Neuronal stem cell (in vitro differentiated cells): Measurements from ENCODE around the gene JSRP1.
A peak's percentile ranks its signal among the peaks of the same experiment; 100 is the strongest.

ENCODE experiments used
- DNase-seq: peaks from one replicate; pipeline ENCODE4 v3.0.0-alpha.2; 2013; ENCODE audit warnings: low spot score
- H2AFZ ChIP-seq: one replicate; pipeline ENCODE4 v1.6.1; 2013; ENCODE audit warnings: mild to moderate bottlenecking, low read length, inconsistent platforms
- H2AK5ac ChIP-seq: 2 replicates; pipeline ENCODE4 v1.6.1; 2013; ENCODE audit warnings: low read depth, mild to moderate bottlenecking, inconsistent platforms, low read length, moderate library complexity, mixed read lengths
- H2BK120ac ChIP-seq: 2 replicates; pipeline ENCODE4 v1.6.1; 2013; ENCODE audit warnings: low read depth, mild to moderate bottlenecking, inconsistent platforms, low read length, moderate library complexity, mixed read lengths
- H2BK12ac ChIP-seq: one replicate; pipeline ENCODE4 v1.6.1; 2013; ENCODE audit warnings: low read length, inconsistent platforms
- H2BK15ac ChIP-seq: 2 replicates; pipeline ENCODE4 v1.6.1; 2013; ENCODE audit warnings: mild to moderate bottlenecking, low read length, inconsistent platforms, mixed read lengths
- H2BK5ac ChIP-seq: one replicate; pipeline ENCODE4 v1.6.1; 2013; ENCODE audit warnings: inconsistent platforms, mild to moderate bottlenecking, low read length, moderate library complexity
- H3K14ac ChIP-seq: one replicate; pipeline ENCODE4 v1.6.1; 2013; ENCODE audit warnings: low read length, inconsistent platforms
- H3K18ac ChIP-seq: 2 replicates; pipeline ENCODE4 v1.6.1; 2013; ENCODE audit warnings: low read length, inconsistent platforms
- H3K23ac ChIP-seq: 2 replicates; pipeline ENCODE4 v1.6.1; 2013; ENCODE audit warnings: low read depth, mild to moderate bottlenecking, mixed read lengths, low read length, inconsistent platforms; ENCODE audit not compliant: poor library complexity
- H3K27ac ChIP-seq: replicated peaks from 3 replicates; pipeline ENCODE4 v1.5.1; 2013; ENCODE audit warnings: low read length, inconsistent platforms
- H3K27me3 ChIP-seq, 3 experiments: 2 replicates each; pipeline ENCODE4 v1.6.1; 2013; ENCODE audit warnings: low read length in 3 of 3, mild to moderate bottlenecking in 2 of 3, inconsistent platforms in 1 of 3, low read depth in 1 of 3, mixed read lengths in 1 of 3, moderate library complexity in 1 of 3; ENCODE audit not compliant: control insufficient read depth in 3 of 3, insufficient read depth in 3 of 3
- H3K36me3 ChIP-seq, 2 donors: replicated peaks in 1 of 2; 2 replicates each; pipeline ENCODE4 v1.6.1; 2013; ENCODE audit warnings: low read length in 2 of 2; ENCODE audit not compliant: control insufficient read depth in 2 of 2, insufficient read depth in 2 of 2
- H3K4ac ChIP-seq: 2 replicates; pipeline ENCODE4 v1.6.1; 2013; ENCODE audit warnings: inconsistent platforms, mild to moderate bottlenecking, low read length, moderate library complexity
- H3K4me1 ChIP-seq, 2 donors: 1 replicate in 1 of 2; 2 replicates in 1 of 2; pipeline ENCODE4 v1.6.1; 2013; ENCODE audit warnings: low read length in 2 of 2, low read depth in 1 of 2; ENCODE audit not compliant: control insufficient read depth in 2 of 2, insufficient read depth in 1 of 2
- H3K4me2 ChIP-seq: one replicate; pipeline ENCODE4 v1.6.1; 2013; ENCODE audit warnings: mild to moderate bottlenecking, low read length, inconsistent platforms; ENCODE audit not compliant: insufficient read depth, poor library complexity, severe bottlenecking
- H3K4me3 ChIP-seq, 2 donors: 2 replicates each; pipeline ENCODE4 v1.5.1; 2013; ENCODE audit warnings: low read length in 2 of 2, mild to moderate bottlenecking in 2 of 2, inconsistent platforms in 1 of 2, moderate library complexity in 1 of 2
- H3K79me1 ChIP-seq: one replicate; pipeline ENCODE4 v1.6.1; 2013; ENCODE audit warnings: low read depth, mild to moderate bottlenecking, inconsistent platforms, low read length, moderate library complexity
- H3K9ac ChIP-seq: one replicate; pipeline ENCODE4 v1.6.1; 2013; ENCODE audit warnings: mild to moderate bottlenecking, low read depth, low read length, inconsistent platforms; ENCODE audit not compliant: poor library complexity
- H3K9me3 ChIP-seq, 2 donors: replicated peaks in 1 of 2; 2 replicates each; pipeline versions ENCODE3 to v1.6.1; 2013; ENCODE audit warnings: low read length in 2 of 2, mild to moderate bottlenecking in 2 of 2, inconsistent platforms in 1 of 2, low read depth in 1 of 2, mixed read lengths in 1 of 2, moderate library complexity in 1 of 2; ENCODE audit not compliant: control insufficient read depth in 2 of 2, insufficient read depth in 1 of 2
- H4K8ac ChIP-seq: one replicate; pipeline ENCODE4 v1.6.1; 2013; ENCODE audit warnings: low read depth, mild to moderate bottlenecking, inconsistent platforms, low read length, moderate library complexity
- H4K91ac ChIP-seq: one replicate; pipeline ENCODE4 v1.6.1; 2013; ENCODE audit warnings: low read length, low read depth, mild to moderate bottlenecking, inconsistent platforms; ENCODE audit not compliant: poor library complexity
- WGBS, 2 donors: extraction: QIAGEN DNeasy Blood & Tissue Kit; methylation state at CpG; one replicate each; pipeline ENCODE4 v1.1.7; 2013; ENCODE audit warnings: missing lambda C conversion rate in 2 of 2, mixed read lengths in 1 of 2; ENCODE audit not compliant: insufficient read length in 2 of 2, insufficient replicate concordance in 1 of 2; ENCODE audit errors: extremely low coverage in 2 of 2; 5-methylcytosine and 5-hydroxymethylcytosine counted together

The JSRP1 gene

GRCh38 chr19:2230033-2230531 is 26.1 kb downstream of the JSRP1 start:
- H3K4me2 ChIP-seq: no peak overlapping the region
- H2BK5ac ChIP-seq: peak overlapping the region; percentile 29
- H2BK12ac ChIP-seq: no peak overlapping the region
- H3K14ac ChIP-seq: no peak overlapping the region
- no peak overlapping the region for H2BK15ac ChIP-seq
- no peaks in the 10 kb centered on the region for H3K9me3 ChIP-seq
- no peak overlapping the region for H2AK5ac ChIP-seq
- peaks cover 0 to 2% of the 10 kb centered on the region in 2 donors for H3K4me1 ChIP-seq
- H3K4me3 ChIP-seq: peak overlapping the region in 1 of 2 donors; percentile 7
- H3K18ac ChIP-seq: no peak overlapping the region
- H3K79me1 ChIP-seq: peaks cover 14% of the 10 kb centered on the region
- no peak overlapping the region for H4K8ac ChIP-seq
- no peak overlapping the region for H2AFZ ChIP-seq
- H4K91ac ChIP-seq: no peak overlapping the region
- no peak for DNase-seq
- WGBS, 2 donors: no CpG with 5 or more reads among the region's 43 CpGs
- H2BK120ac ChIP-seq: no peak overlapping the region
- peaks cover 51 to 87% of the 10 kb centered on the region in 2 donors for H3K36me3 ChIP-seq
- H3K27me3 ChIP-seq: no peaks in the 10 kb centered on the region
- peak overlapping the region; percentile 78 for H3K9ac ChIP-seq
- H3K27ac ChIP-seq: no peak overlapping the region
- H3K23ac ChIP-seq: peak overlapping the region; percentile 52
- no peak overlapping the region for H3K4ac ChIP-seq

- no peak for DNase-seq
- H3K9me3 ChIP-seq: no peaks in the 10 kb centered on the region
- peaks cover 12% of the 10 kb centered on the region for H3K79me1 ChIP-seq
- peak overlapping the region; percentile 43 for H4K8ac ChIP-seq
- H2AFZ ChIP-seq: no peak overlapping the region
- no peak overlapping the region for H2AK5ac ChIP-seq
- H3K27ac ChIP-seq: no peak overlapping the region
- no CpG with 5 or more reads among the region's 45 CpGs for WGBS, 2 donors
- no peaks in the 10 kb centered on the region for H3K27me3 ChIP-seq
- no peak overlapping the region for H3K4ac ChIP-seq
- peak overlapping the region; percentile 73 for H3K23ac ChIP-seq
- H2BK12ac ChIP-seq: no peak overlapping the region
- H3K4me3 ChIP-seq: peak overlapping the region in 1 of 2 donors; percentile 27
- H3K4me2 ChIP-seq: no peak overlapping the region
- no peak overlapping the region for H2BK120ac ChIP-seq
- peaks cover 57 to 92% of the 10 kb centered on the region in 2 donors for H3K36me3 ChIP-seq
- H3K18ac ChIP-seq: no peak overlapping the region
- no peaks in the 10 kb centered on the region for H3K4me1 ChIP-seq
- H3K9ac ChIP-seq: peak overlapping the region; percentile 44
- no peak overlapping the region for H4K91ac ChIP-seq
- no peak overlapping the region for H2BK15ac ChIP-seq
- no peak overlapping the region for H3K14ac ChIP-seq
- H2BK5ac ChIP-seq: no peak overlapping the region
Observed at GRCh38 chr19:2229103-2230032, 26.8 kb downstream of the JSRP1 start.

- peak overlapping the region; percentile 44 for H3K9ac ChIP-seq
- no peak overlapping the region for H3K27ac ChIP-seq
Observed at GRCh38 chr19:2228157-2229030, 27.8 kb downstream of the JSRP1 start.

More at GRCh38 chr19:2228157-2229030, 27.8 kb downstream of the JSRP1 start:
- no peak overlapping the region for H3K14ac ChIP-seq
- peaks cover 4% of the 10 kb centered on the region for H3K79me1 ChIP-seq
- H3K27me3 ChIP-seq: no peaks in the 10 kb centered on the region
- DNase-seq: no peak
- WGBS, 2 donors: no CpG with 5 or more reads among the region's 48 CpGs
- H3K9me3 ChIP-seq: no peaks in the 10 kb centered on the region
- H3K4me3 ChIP-seq: no peak overlapping the region
- H2BK5ac ChIP-seq: peak overlapping the region; percentile 66
- H3K18ac ChIP-seq: no peak overlapping the region
- no peak overlapping the region for H2BK120ac ChIP-seq
- H3K4ac ChIP-seq: peak overlapping the region; percentile 66
- H2BK12ac ChIP-seq: no peak overlapping the region
- no peak overlapping the region for H4K8ac ChIP-seq
- peak overlapping the region; percentile 65 for H3K23ac ChIP-seq
- H2AFZ ChIP-seq: no peak overlapping the region
- no peak overlapping the region for H4K91ac ChIP-seq
- H3K4me2 ChIP-seq: no peak overlapping the region
- H2BK15ac ChIP-seq: no peak overlapping the region
- no peak overlapping the region for H2AK5ac ChIP-seq
- no peaks in the 10 kb centered on the region for H3K4me1 ChIP-seq
- peaks cover 51 to 91% of the 10 kb centered on the region in 2 donors for H3K36me3 ChIP-seq
